K562 (cell line): ENCODE results near the gene PYGM. TPM values are rescaled to one million over a fixed set of nuclear protein-coding genes. Genes with fewer than 3 reads are reported as not detected.

ENCODE experiments used
- ATAC-seq: fragments of 200-7000 bp; cut with Tn5 transposase; 3 replicates; pipeline ENCODE4 v1.9.1; 2020; ENCODE audit warnings: moderate library complexity
- BruUV-seq: library from RNA; stranded (reverse); fragments of 400-500 nt; replicated peaks from 2 replicates; lab custom pipeline; 2021; lab: Mats Ljungman, UMichigan
- CTCF ChIA-PET: fragments of 300-600 bp; formaldehyde crosslinking; extraction: SDS; loops from one replicate; lab custom pipeline; 2021; ENCODE audit warnings: low intra/inter-chr PET ratio; lab: Yijun Ruan, JAX
- POLR2A ChIA-PET: fragments of 300-600, 350-650 bp; sonication (Branson Sonifier 250); formaldehyde crosslinking; extraction: SDS; loops from one replicate; lab custom pipeline; 2021; ENCODE audit warnings: antibody characterized with exemption, inconsistent platforms; lab: Yijun Ruan, JAX
- DNase-seq, 4 experiments: peaks; one replicate each; pipeline versions ENCODE4 v3.0.0 to v3.0.0-alpha.2; 2011 to 2018; ENCODE audit warnings: low spot score in 3 of 4, mixed read lengths in 3 of 4; ENCODE audit errors: extremely low read depth in 1 of 4
- FAIRE-seq: peaks from 2 replicates; lab custom pipeline; 2011; peaks lifted over from hg19 to GRCh38; lab: Jason Lieb, UNC
- H2AFZ ChIP-seq: 2 replicates; pipeline ENCODE4 v1.6.0; 2011; ENCODE audit warnings: low read depth, low read length, control low read depth, inconsistent platforms
- H3K27ac ChIP-seq: fragments of 200-600 bp; 3 replicates; pipeline ENCODE4 v1.8.0; 2011; ENCODE audit warnings: low read depth, mild to moderate bottlenecking, control low read depth, inconsistent platforms, low read length, moderate library complexity, mixed read lengths; ENCODE audit errors: extremely low read depth
- H3K27me3 ChIP-seq, 2 experiments: fragments of 300-600 bp in 1 of 2; 2 replicates in 1 of 2; 3 replicates in 1 of 2; pipeline versions ENCODE4 v1.6.0 to v1.8.0; 2011; ENCODE audit warnings: inconsistent platforms in 2 of 2, low read length in 2 of 2, mild to moderate bottlenecking in 1 of 2, mixed read lengths in 1 of 2, moderate library complexity in 1 of 2; ENCODE audit not compliant: control insufficient read depth in 2 of 2, insufficient read depth in 2 of 2
- H3K36me3 ChIP-seq: fragments of 300-600 bp; 3 replicates; pipeline ENCODE4 v1.8.0; 2011; ENCODE audit warnings: mild to moderate bottlenecking, low read length, inconsistent platforms; ENCODE audit not compliant: control insufficient read depth, insufficient read depth
- H3K4me1 ChIP-seq, 2 experiments: fragments of 200-600 bp in 1 of 2; replicated peaks in 1 of 2; 2 replicates in 1 of 2; 3 replicates in 1 of 2; pipeline versions ENCODE4 v1.5.1 to v1.8.0; 2011; ENCODE audit warnings: inconsistent platforms in 2 of 2, low read length in 2 of 2, mild to moderate bottlenecking in 1 of 2, mixed read lengths in 1 of 2, moderate library complexity in 1 of 2; ENCODE audit not compliant: control insufficient read depth in 2 of 2, insufficient read depth in 2 of 2
- H3K4me2 ChIP-seq: 2 replicates; pipeline ENCODE4 v1.6.1; 2011; ENCODE audit warnings: low read length, control low read depth, inconsistent platforms, mixed read lengths; ENCODE audit not compliant: insufficient read depth
- H3K4me3 ChIP-seq: fragments of 200-600 bp; sonication (generic), shearing (Covaris generic); 2 replicates; pipeline ENCODE4 v1.5.1; 2016; ENCODE audit warnings: control low read depth, inconsistent platforms
- H3K79me2 ChIP-seq: fragments of 200-600 bp; 3 replicates; pipeline ENCODE4 v1.8.0; 2011; ENCODE audit warnings: low read length, inconsistent platforms; ENCODE audit not compliant: control insufficient read depth, insufficient read depth
- H3K9ac ChIP-seq, 2 experiments: 2 replicates each; pipeline versions ENCODE4 v1.6.0 to v1.6.1; 2011; ENCODE audit warnings: low read depth in 2 of 2, low read length in 2 of 2, control low read depth in 1 of 2, inconsistent platforms in 1 of 2, mild to moderate bottlenecking in 1 of 2, mixed read lengths in 1 of 2; ENCODE audit not compliant: insufficient read depth in 1 of 2
- H3K9me1 ChIP-seq: one replicate; pipeline ENCODE4 v1.6.0; 2011; ENCODE audit warnings: inconsistent platforms, mild to moderate bottlenecking, low read length, moderate library complexity; ENCODE audit not compliant: control insufficient read depth, insufficient read depth
- H3K9me3 ChIP-seq: replicated peaks from 2 replicates; pipeline ENCODE4 v1.5.1; 2011; ENCODE audit warnings: low read depth, low read length, inconsistent platforms; ENCODE audit not compliant: control insufficient read depth, insufficient read depth
- H4K20me1 ChIP-seq: replicated peaks from 2 replicates; pipeline ENCODE4 v1.6.1; 2011; ENCODE audit warnings: low read length, inconsistent platforms, mixed read lengths; ENCODE audit not compliant: control insufficient read depth, insufficient read depth
- BCLAF1 ChIP-seq, 2 experiments: fragments of 450-650 bp in 1 of 2; IDR thresholded peaks; 2 replicates each; pipeline ENCODE4 v1.6.1; 2011 to 2017; ENCODE audit warnings: low read depth in 2 of 2, antibody characterized with exemption in 1 of 2, borderline replicate concordance in 1 of 2, low read length in 1 of 2, mild to moderate bottlenecking in 1 of 2, mixed read lengths in 1 of 2; ENCODE audit not compliant: control insufficient read depth in 1 of 2
- HEY1 ChIP-seq: fragments of 250-450 bp; sonication (Bioruptor Pico); IDR thresholded peaks from 2 replicates; pipeline ENCODE4 v1.5.0; 2020; ENCODE audit warnings: mild to moderate bottlenecking, moderate library complexity, borderline replicate concordance
- POLR2A ChIP-seq: fragments of 450-650 bp; conservative IDR thresholded peaks from 2 replicates; pipeline ENCODE4 v1.6.1; 2016
- POLR2AphosphoS5 ChIP-seq: IDR thresholded peaks from 2 replicates; pipeline ENCODE4 v1.6.1; 2011; ENCODE audit warnings: mild to moderate bottlenecking, low read depth, low read length, moderate library complexity; ENCODE audit not compliant: control insufficient read depth, insufficient read depth
- POLR2B ChIP-seq: fragments of 450-650 bp; IDR thresholded peaks from 2 replicates; pipeline ENCODE4 v1.6.1; 2018; ENCODE audit warnings: low read depth; ENCODE audit not compliant: partially characterized antibody
- POLR2G ChIP-seq: fragments of 200-400 bp; formaldehyde crosslinking; IDR thresholded peaks from 2 replicates; pipeline ENCODE4 v1.6.1; 2017; ENCODE audit warnings: low read depth, mild to moderate bottlenecking, antibody characterized with exemption, low read length, moderate library complexity
- SMARCC2 ChIP-seq: fragments of 450-650 bp; IDR thresholded peaks from 2 replicates; pipeline ENCODE4 v1.6.1; 2017; ENCODE audit warnings: antibody characterized with exemption, moderate library complexity, mild to moderate bottlenecking, low read depth
- SOX6 ChIP-seq: fragments of 450-650 bp; IDR thresholded peaks from 2 replicates; pipeline ENCODE4 v1.6.1; 2014; ENCODE audit warnings: mild to moderate bottlenecking
- STAT5B ChIP-seq: fragments of 250-450 bp; sonication (Bioruptor Pico); IDR thresholded peaks from 2 replicates; pipeline ENCODE4 v1.8.0; 2021; ENCODE audit warnings: mild to moderate bottlenecking, inconsistent platforms
- SUPT5H ChIP-seq: fragments of 450-650 bp; IDR thresholded peaks from 2 replicates; pipeline ENCODE4 v1.6.1; 2016
- WHSC1 ChIP-seq: IDR thresholded peaks from one replicate; pipeline ENCODE4 v1.6.1; 2012; ENCODE audit warnings: low read length, control low read depth, inconsistent platforms
- ZC3H8 ChIP-seq: fragments of 450-650 bp; IDR thresholded peaks from 2 replicates; pipeline ENCODE4 v1.6.1; 2017
- ZNF75A ChIP-seq: fragments of 450-650 bp; formaldehyde crosslinking; IDR thresholded peaks from 2 replicates; pipeline ENCODE4 v1.4.0; 2020; ENCODE audit warnings: mild to moderate bottlenecking
- WGBS: fragments of 100-300 bp; shearing (Covaris generic); methylation state at CpG from one replicate; pipeline ENCODE4 v1.1.6; 2016; ENCODE audit warnings: low coverage, mixed read lengths; ENCODE audit not compliant: insufficient coverage; ENCODE audit errors: missing lambda C conversion rate; 5-methylcytosine and 5-hydroxymethylcytosine counted together
- in situ Hi-C: fragments of 300-500 bp; cut with MboI; formaldehyde crosslinking; loops from 4 replicates; pipeline ENCODE4 v1.15.0; 2018; ENCODE audit warnings: inconsistent platforms, mixed read lengths
- intact Hi-C: fragments of 100-400 bp; cut with micrococcal nuclease; formaldehyde crosslinking; loops from 2 replicates; pipeline ENCODE4 v1.14.2; 2022
- polyA plus RNA-seq, 8 experiments: library from polyadenylated mRNA; depleted of rRNA in 4 of 8; stranded (reverse) in 5 of 8; unstranded in 3 of 8; fragments of >200 nt; fragmentation: Nextera tagmentation in 2 of 8; fragmentation: Illumina TruSeq in 1 of 8; extraction: Ambion mirVana in 2 of 8; extraction: Trizol in 1 of 8; gene quantifications; 2 replicates each; pipeline versions ENCODE4 v1.2.1 to v1.2.3, GENCODE V29; 2011 to 2014; ENCODE audit warnings: inconsistent platforms in 1 of 8, missing spikeins in 1 of 8
- total RNA-seq, 7 experiments: library from RNA; depleted of rRNA in 6 of 7; stranded (reverse); fragments of >200 nt in 6 of 7; fragmentation: Illumina TruSeq in 2 of 7; extraction: Trizol in 2 of 7; gene quantifications; 2 replicates each; pipeline versions ENCODE4 v1.2.1 to v1.2.3, GENCODE V29; 2011 to 2021; ENCODE audit warnings: low replicate concordance in 1 of 7
- TF ChIP-seq, protein P1 (sequence below): fragments of 450-650 bp; IDR thresholded peaks from 2 replicates; pipeline ENCODE4 v1.6.1; 2016; ENCODE audit warnings: antibody characterized with exemption
- TF ChIP-seq, protein P2 (sequence below): sonication (generic); formaldehyde crosslinking; IDR thresholded peaks from 2 replicates; pipeline ENCODE4 v1.8.1; 2023; ENCODE audit warnings: mild to moderate bottlenecking, missing genetic modification reagents

Gene PYGM
- total and polyA plus RNA-seq, 9 of the 15 experiments (the other 6 are each of a cell fraction or from before 2014, with no cell fraction given): 0.07 to 1.5 (median 0.68) TPM

GRCh38 chr11:64762674-64763525 is 3.1 kb upstream of the PYGM start:
- Histone ChIP-seq H3K4me1 (peaks cover 16 to 69% of the 10 kb centered on the region in 2 experiments), H3K27me3 (no peaks in the 10 kb centered on the region), H3K4me2 (no peak overlapping the region), H3K9ac (peak overlapping the region in 1 of 2 experiments; percentile 66; a peak in 1 of 4 replicates), H3K27ac (peak overlapping the region; percentile 62; the same call in 2 of the 3 replicates), H3K4me3 (no peak overlapping the region), H3K9me1 (peaks cover 10% of the 10 kb centered on the region), H3K36me3 (peaks cover 59% of the 10 kb centered on the region), H4K20me1 (peaks cover 35% of the 10 kb centered on the region), H3K79me2 (peaks cover 11% of the 10 kb centered on the region), H2AFZ (no peak overlapping the region), H3K9me3 (no peaks in the 10 kb centered on the region)
- BruUV-seq: no TSS peak
- FAIRE-seq (no peak), ATAC-seq (peak; percentile 16), DNase-seq (peak in 1 of 4 experiments; percentile 9)
- intact Hi-C loops: no loop called here
- CTCF ChIA-PET: no interaction called here
- in situ Hi-C loops: no loop called here
- WGBS: 61% methylated on average over 12 of the region's 13 CpGs
- POLR2A ChIA-PET: interaction anchor here (0.7 to 7.9 kb wide), 7 partner anchors 10 to 347 kb away, joined by 3 to 168 read pairs (median 5); partner anchors contain the start of genes RASGRP2 and SF1
- no peak for TF ChIP-seq SMARCC2
- TF ChIP-seq POLR2A: peak; percentile 59; the same call in 1 of the 2 replicates
- TF ChIP-seq WHSC1: no peak
- no peak for TF ChIP-seq SOX6
- no peak for TF ChIP-seq STAT5B (CRISPR knock-in tag)
- TF ChIP-seq ZNF75A: no peak
- peak; percentile 47; the same call in 1 of the 2 replicates for TF ChIP-seq POLR2AphosphoS5
- peak; percentile 11 for TF ChIP-seq SUPT5H
- TF ChIP-seq, protein P1, sequence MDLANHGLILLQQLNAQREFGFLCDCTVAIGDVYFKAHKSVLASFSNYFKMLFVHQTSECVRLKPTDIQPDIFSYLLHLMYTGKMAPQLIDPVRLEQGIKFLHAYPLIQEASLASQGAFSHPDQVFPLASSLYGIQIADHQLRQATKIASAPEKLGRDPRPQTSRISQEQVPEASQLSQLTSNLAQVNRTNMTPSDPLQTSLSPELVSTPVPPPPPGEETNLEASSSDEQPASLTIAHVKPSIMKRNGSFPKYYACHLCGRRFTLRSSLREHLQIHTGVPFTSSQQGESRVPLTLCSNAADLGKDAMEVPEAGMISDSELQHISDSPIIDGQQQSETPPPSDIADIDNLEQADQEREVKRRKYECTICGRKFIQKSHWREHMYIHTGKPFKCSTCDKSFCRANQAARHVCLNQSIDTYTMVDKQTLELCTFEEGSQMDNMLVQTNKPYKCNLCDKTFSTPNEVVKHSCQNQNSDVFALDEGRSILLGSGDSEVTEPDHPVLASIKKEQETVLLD: no peak
- no peak for TF ChIP-seq BCLAF1 (IDR thresholded peaks at IDR 0.05; ENCODE audit: borderline replicate concordance in 1 of 2, control insufficient read depth in 1 of 2, low read depth in 2 of 2, low read length in 1 of 2)
- no peak for TF ChIP-seq HEY1 (CRISPR knock-in tag)
- TF ChIP-seq POLR2G: no peak
- TF ChIP-seq, protein P2, sequence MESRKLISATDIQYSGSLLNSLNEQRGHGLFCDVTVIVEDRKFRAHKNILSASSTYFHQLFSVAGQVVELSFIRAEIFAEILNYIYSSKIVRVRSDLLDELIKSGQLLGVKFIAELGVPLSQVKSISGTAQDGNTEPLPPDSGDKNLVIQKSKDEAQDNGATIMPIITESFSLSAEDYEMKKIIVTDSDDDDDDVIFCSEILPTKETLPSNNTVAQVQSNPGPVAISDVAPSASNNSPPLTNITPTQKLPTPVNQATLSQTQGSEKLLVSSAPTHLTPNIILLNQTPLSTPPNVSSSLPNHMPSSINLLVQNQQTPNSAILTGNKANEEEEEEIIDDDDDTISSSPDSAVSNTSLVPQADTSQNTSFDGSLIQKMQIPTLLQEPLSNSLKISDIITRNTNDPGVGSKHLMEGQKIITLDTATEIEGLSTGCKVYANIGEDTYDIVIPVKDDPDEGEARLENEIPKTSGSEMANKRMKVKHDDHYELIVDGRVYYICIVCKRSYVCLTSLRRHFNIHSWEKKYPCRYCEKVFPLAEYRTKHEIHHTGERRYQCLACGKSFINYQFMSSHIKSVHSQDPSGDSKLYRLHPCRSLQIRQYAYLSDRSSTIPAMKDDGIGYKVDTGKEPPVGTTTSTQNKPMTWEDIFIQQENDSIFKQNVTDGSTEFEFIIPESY (CRISPR knock-in tag): peak; percentile 90
- no peak for TF ChIP-seq ZC3H8
- peak; percentile 40 for TF ChIP-seq POLR2B
